Thoracic aorta (tissue), 2 donors: ENCODE results near the gene RILPL2. TPM values are rescaled to one million over a fixed set of nuclear protein-coding genes. Genes with fewer than 3 reads are reported as not detected.
"Not testable (repeated sequence)": the region's sequence is repeated elsewhere in the genome, so short reads cannot be mapped to it uniquely, and the experiment has no call there.

Experiments
- ATAC-seq: fragments of 150-250 bp; one replicate; pipeline ENCODE4 v1.8.0; 2017; ENCODE audit warnings: low read depth; ENCODE audit not compliant: insufficient number of reproducible peaks, low FRiP score
- DNase-seq: peaks from one replicate; pipeline ENCODE4 v3.0.0-alpha.2; 2020; ENCODE audit warnings: low spot score
- H3K27ac ChIP-seq, 2 donors: fragments of 200-600 bp; sonication (generic); 1 replicate in 1 of 2; 2 replicates in 1 of 2; pipeline ENCODE4 v1.5.1; 2016; ENCODE audit warnings: mild to moderate bottlenecking in 2 of 2, moderate library complexity in 2 of 2
- H3K27me3 ChIP-seq: fragments of 200-600 bp; sonication (generic); replicated peaks from 2 replicates; pipeline ENCODE4 v1.6.0; 2016; ENCODE audit warnings: mild to moderate bottlenecking; ENCODE audit not compliant: insufficient read depth
- H3K36me3 ChIP-seq: fragments of 200-600 bp; sonication (generic); one replicate; pipeline ENCODE4 v1.5.1; 2016
- H3K4me1 ChIP-seq, 2 donors: fragments of 200-600 bp; sonication (generic); 1 replicate in 1 of 2; 2 replicates in 1 of 2; pipeline versions ENCODE4 v1.5.1 to v1.6.0; 2016; ENCODE audit warnings: low read depth in 2 of 2, mild to moderate bottlenecking in 1 of 2; ENCODE audit not compliant: control insufficient read depth in 1 of 2
- H3K4me3 ChIP-seq: fragments of 200-600 bp; sonication (generic); 2 replicates; pipeline ENCODE4 v1.5.1; 2016; ENCODE audit warnings: mild to moderate bottlenecking
- H3K9me3 ChIP-seq: fragments of 200-600 bp; sonication (generic); 2 replicates; pipeline ENCODE4 v1.5.1; 2016
- total RNA-seq, 2 donors: library from RNA; depleted of rRNA; stranded (reverse); fragments of >200 nt; gene quantifications; one replicate each; pipeline versions ENCODE4 v1.1.0 to v1.2.3, GENCODE V29; 2016
- TF ChIP-seq, protein P1 (sequence below): fragments of 200-600 bp; sonication (generic); IDR thresholded peaks from one replicate; pipeline ENCODE4 v1.5.1; 2019; ENCODE audit warnings: antibody characterized with exemption

Gene RILPL2
- total RNA-seq, 2 donors from 2014 or later: 15.9 to 18.1 TPM

DNA sequence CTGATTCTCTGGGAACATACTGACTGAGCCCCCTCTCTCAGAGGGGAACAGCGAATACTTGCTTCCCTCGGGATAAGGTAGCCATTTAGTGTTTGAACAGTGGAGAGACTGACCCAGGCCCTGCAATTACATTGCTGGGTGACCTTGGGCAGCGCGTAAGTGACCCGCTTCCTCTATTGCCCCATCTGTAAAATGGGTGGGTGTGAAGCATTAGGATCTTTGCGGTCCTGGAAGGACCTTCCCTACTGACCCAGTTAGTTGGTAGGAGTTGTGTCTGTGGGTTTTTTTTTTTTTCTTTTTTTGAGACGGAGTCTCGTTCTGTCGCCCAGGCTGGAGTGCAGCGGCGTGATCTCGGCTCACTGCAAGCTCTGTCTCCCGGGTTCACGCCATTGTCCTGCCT, 53.8 kb downstream of the RILPL2 start:
- Histone ChIP-seq H3K27ac (no peak overlapping the region), H3K4me3 (no peak overlapping the region)

DNA sequence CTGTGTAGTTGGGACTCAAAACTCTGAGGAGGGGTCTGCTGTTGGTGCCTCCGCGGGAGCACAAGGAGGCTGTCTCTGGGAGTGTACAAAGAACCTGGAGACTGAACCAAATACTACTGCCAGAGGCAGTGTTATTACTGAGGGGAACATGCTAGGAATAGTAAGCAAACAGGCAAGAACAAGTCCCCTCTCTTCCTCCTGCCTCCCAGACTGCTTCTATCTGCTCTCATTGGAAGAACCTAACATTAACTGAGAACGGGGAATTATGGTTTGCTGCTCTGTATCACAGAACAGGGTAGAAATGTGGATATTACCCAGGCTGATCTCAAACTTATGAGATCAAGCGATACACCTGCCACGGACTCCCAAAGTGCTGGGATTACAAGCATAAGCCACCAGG, 57.1 kb downstream of the RILPL2 start:
- H3K36me3 ChIP-seq: no peaks in the 10 kb centered on the region
- DNase-seq: no peak
- no peak overlapping the region for H3K27ac ChIP-seq
- H3K9me3 ChIP-seq: no peaks in the 10 kb centered on the region
- no peaks in the 10 kb centered on the region for H3K27me3 ChIP-seq
- H3K4me3 ChIP-seq: no peak overlapping the region
- peaks cover 0 to 10% of the 10 kb centered on the region in 2 donors for H3K4me1 ChIP-seq
- no peak for ATAC-seq
- TF ChIP-seq, protein P1, sequence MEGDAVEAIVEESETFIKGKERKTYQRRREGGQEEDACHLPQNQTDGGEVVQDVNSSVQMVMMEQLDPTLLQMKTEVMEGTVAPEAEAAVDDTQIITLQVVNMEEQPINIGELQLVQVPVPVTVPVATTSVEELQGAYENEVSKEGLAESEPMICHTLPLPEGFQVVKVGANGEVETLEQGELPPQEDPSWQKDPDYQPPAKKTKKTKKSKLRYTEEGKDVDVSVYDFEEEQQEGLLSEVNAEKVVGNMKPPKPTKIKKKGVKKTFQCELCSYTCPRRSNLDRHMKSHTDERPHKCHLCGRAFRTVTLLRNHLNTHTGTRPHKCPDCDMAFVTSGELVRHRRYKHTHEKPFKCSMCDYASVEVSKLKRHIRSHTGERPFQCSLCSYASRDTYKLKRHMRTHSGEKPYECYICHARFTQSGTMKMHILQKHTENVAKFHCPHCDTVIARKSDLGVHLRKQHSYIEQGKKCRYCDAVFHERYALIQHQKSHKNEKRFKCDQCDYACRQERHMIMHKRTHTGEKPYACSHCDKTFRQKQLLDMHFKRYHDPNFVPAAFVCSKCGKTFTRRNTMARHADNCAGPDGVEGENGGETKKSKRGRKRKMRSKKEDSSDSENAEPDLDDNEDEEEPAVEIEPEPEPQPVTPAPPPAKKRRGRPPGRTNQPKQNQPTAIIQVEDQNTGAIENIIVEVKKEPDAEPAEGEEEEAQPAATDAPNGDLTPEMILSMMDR: no peak

More for the DNA sequence above, 53.8 kb downstream of the RILPL2 start:
- H3K4me1 ChIP-seq: peaks cover 6 to 18% of the 10 kb centered on the region in 2 donors
- no peaks in the 10 kb centered on the region for H3K9me3 ChIP-seq
- H3K36me3 ChIP-seq: no peaks in the 10 kb centered on the region
- DNase-seq: no peak
- no peaks in the 10 kb centered on the region for H3K27me3 ChIP-seq
- TF ChIP-seq, protein P1: no peak
- ATAC-seq: no peak

GRCh38 chr12:123372415-123372814, 64.1 kb downstream of the RILPL2 start:
- H3K27ac ChIP-seq, H3K27me3 ChIP-seq, H3K9me3 ChIP-seq, H3K4me1 ChIP-seq, ATAC-seq, DNase-seq, H3K4me3 ChIP-seq, H3K36me3 ChIP-seq: not testable (repeated sequence)

DNA sequence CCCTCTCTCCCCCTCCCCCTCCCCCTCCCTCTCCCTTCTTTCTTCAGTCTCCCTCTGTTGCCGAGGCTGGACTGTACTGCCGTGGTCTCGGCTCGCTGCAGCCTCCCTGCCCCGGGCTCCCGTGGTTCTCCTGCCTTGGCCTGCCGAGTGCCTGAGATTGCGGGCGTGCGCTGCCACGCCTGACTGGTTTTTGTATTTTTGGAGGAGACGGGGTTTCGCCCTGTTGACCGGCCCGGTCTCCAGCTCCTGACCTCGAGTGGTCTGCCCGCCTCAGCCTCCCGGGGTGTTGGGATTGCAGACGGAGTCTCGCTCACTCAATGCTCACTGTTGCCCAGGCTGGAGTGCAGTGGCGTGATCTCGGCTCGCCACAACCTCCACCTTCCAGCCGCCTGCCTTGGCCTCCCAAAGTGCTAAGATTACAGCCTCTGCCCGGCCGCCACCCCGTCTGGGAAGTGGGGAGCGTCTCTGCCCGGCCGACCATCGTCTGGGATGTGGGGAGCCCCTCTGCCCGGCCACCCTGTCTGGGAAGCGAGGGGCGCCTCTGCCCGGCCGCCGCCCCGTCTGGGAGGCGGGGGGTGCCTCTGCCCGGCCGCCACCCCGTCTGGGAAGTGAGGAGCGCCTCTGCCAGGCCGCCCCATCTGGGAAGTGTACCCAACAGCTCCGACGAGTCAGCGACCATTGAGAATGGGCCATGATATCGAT, 64.7 kb downstream of the RILPL2 start:
- H3K9me3 ChIP-seq, H3K36me3 ChIP-seq, H3K27me3 ChIP-seq, H3K27ac ChIP-seq, ATAC-seq, DNase-seq, H3K4me3 ChIP-seq, H3K4me1 ChIP-seq: not testable (repeated sequence)

DNA sequence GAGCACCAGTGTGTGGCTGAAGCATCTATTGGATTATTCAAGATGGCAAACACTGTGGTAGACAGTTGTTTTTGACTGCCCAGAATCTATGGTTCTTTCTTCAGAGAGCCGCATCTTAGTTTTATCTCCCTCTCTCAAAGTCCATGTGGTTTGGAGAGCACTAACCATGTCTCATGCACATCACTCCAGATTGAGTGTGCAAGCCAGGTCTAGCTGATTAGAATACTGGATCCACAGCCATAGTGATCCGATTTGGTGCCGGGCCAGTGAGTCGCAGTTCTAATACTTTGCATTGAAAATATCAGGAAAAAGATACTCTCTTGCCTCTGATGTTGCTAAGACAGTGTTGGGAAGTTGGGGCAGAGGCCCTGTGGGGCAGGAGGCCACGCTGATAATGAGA, 67.3 kb downstream of the RILPL2 start:
- Histone ChIP-seq H3K4me1 (peaks cover 5 to 6% of the 10 kb centered on the region in 2 donors), H3K27me3 (no peaks in the 10 kb centered on the region), H3K9me3 (no peaks in the 10 kb centered on the region), H3K4me3 (no peak overlapping the region), H3K27ac (no peak overlapping the region), H3K36me3 (no peaks in the 10 kb centered on the region)
- DNase-seq (no peak), ATAC-seq (no peak)
- TF ChIP-seq, protein P1: no peak

- not testable (repeated sequence) for ATAC-seq, H3K4me1 ChIP-seq, H3K9me3 ChIP-seq, H3K27me3 ChIP-seq, H3K4me3 ChIP-seq, H3K27ac ChIP-seq, H3K36me3 ChIP-seq, DNase-seq
Measured at GRCh38 chr12:123368431-123368830, 68.1 kb downstream of the RILPL2 start.

DNA sequence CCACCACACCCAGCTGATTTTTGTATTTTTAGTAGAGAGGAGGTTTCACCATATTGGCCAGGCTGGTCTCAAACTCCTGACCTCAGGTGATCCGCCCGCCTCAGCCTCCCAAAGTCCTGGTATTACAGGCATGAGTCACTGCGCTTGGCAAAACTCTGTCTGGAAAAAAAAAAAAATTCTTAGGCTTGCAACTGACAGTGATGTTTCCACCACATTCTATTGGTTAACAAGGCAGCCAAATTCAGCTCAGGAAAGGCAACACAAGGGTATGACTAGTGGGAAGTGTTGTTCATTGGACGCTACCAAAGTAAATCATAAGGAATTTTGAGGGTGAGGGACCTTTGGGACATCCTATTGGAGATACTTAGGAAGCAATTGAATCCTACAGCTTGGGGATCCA, 69.0 kb downstream of the RILPL2 start:
- Histone ChIP-seq H3K9me3 (no peaks in the 10 kb centered on the region), H3K4me1 (peaks cover 13 to 15% of the 10 kb centered on the region in 2 donors), H3K4me3 (no peak overlapping the region), H3K36me3 (no peaks in the 10 kb centered on the region), H3K27me3 (no peaks in the 10 kb centered on the region), H3K27ac (peak overlapping the region in 1 of 2 donors; percentile 18)
- TF ChIP-seq, protein P1: no peak
- no peak for ATAC-seq
- DNase-seq: no peak
